Endodermal cell (in vitro differentiated cells): Measurements from ENCODE around the gene ANKMY1. TPM values are rescaled to one million over a fixed set of nuclear protein-coding genes. Genes with fewer than 3 reads are reported as not detected.
A peak's percentile ranks its signal among the peaks of the same experiment; 100 is the strongest.

Source experiments
- DNase-seq: peaks from one replicate; pipeline ENCODE4 v3.0.0-alpha.2; 2017
- H3K27ac ChIP-seq: 2 replicates; pipeline ENCODE4 v1.5.1; 2013; ENCODE audit warnings: mild to moderate bottlenecking, low read depth, low read length, moderate library complexity
- H3K27me3 ChIP-seq: 2 replicates; pipeline ENCODE4 v1.6.1; 2013; ENCODE audit warnings: mild to moderate bottlenecking, low read length, moderate library complexity; ENCODE audit not compliant: insufficient read depth, control insufficient read depth, poor library complexity, severe bottlenecking
- H3K36me3 ChIP-seq: 2 replicates; pipeline ENCODE4 v1.7.0; 2013; ENCODE audit warnings: mild to moderate bottlenecking, low read length, moderate library complexity; ENCODE audit not compliant: control insufficient read depth, insufficient read depth
- H3K4me1 ChIP-seq: one replicate; pipeline ENCODE4 v1.7.0; 2013; ENCODE audit warnings: low read length; ENCODE audit not compliant: control insufficient read depth, insufficient read depth
- H3K4me3 ChIP-seq: 2 replicates; pipeline ENCODE4 v1.5.1; 2013; ENCODE audit warnings: mild to moderate bottlenecking, low read length, moderate library complexity
- H3K9ac ChIP-seq: 2 replicates; pipeline ENCODE4 v1.6.1; 2013; ENCODE audit warnings: mild to moderate bottlenecking, low read length, moderate library complexity; ENCODE audit not compliant: poor library complexity, severe bottlenecking; ENCODE audit errors: extremely low read depth
- H3K9me3 ChIP-seq: 2 replicates; pipeline ENCODE4 v1.6.1; 2013; ENCODE audit warnings: mild to moderate bottlenecking, low read length, moderate library complexity; ENCODE audit not compliant: control insufficient read depth
- H3K27ac Mint-ChIP-seq: 2 replicates; pipeline ENCODE4 v1.8.0; 2020; ENCODE audit warnings: mixed read lengths
- H3K27me3 Mint-ChIP-seq: 2 replicates; pipeline ENCODE4 v1.8.0; 2021; ENCODE audit warnings: mild to moderate bottlenecking, mixed read lengths; ENCODE audit not compliant: insufficient read depth
- H3K36me3 Mint-ChIP-seq: 2 replicates; pipeline ENCODE4 v1.8.0; 2020; ENCODE audit warnings: low read depth, mixed read lengths
- H3K4me1 Mint-ChIP-seq: 2 replicates; pipeline ENCODE4 v1.8.0; 2020; ENCODE audit warnings: mixed read lengths
- H3K4me3 Mint-ChIP-seq: 2 replicates; pipeline ENCODE4 v1.8.0; 2020; ENCODE audit warnings: mild to moderate bottlenecking, moderate library complexity, mixed read lengths
- H3K9me3 Mint-ChIP-seq: 2 replicates; pipeline ENCODE4 v1.8.0; 2020; ENCODE audit warnings: mild to moderate bottlenecking, mixed read lengths
- WGBS, 2 experiments: methylation state at CpG; one replicate each; pipeline versions ENCODE4 v1.1.5 to v1.1.7; 2013; ENCODE audit warnings: missing lambda C conversion rate in 2 of 2, mixed read lengths in 1 of 2; ENCODE audit not compliant: insufficient coverage in 1 of 2, insufficient read length in 1 of 2; 5-methylcytosine and 5-hydroxymethylcytosine counted together
- long read RNA-seq, 4 experiments: library from polyadenylated mRNA in 2 of 4; library from RNA in 1 of 4; library from capped mRNA in 1 of 4; stranded (forward) in 3 of 4; unstranded in 1 of 4; transcript quantifications; one replicate each; pipeline ENCODE4 v2.0.0, GENCODE V29; 2020 to 2021; ENCODE audit warnings: inconsistent platforms in 1 of 4
- polyA plus RNA-seq, 2 experiments: library from polyadenylated mRNA; stranded (reverse); fragments of 50-300 nt; gene quantifications; one replicate each; pipeline ENCODE4 v1.2.3, GENCODE V29; 2013
- total RNA-seq, 2 donors: library from RNA; stranded (reverse); fragmentation: NEBNext Ultra II Directional in 1 of 2; extraction: Animal tissue kit (Norgen Biotek cat#: 25700) in 1 of 2; gene quantifications; 2 replicates in 1 of 2; 3 replicates in 1 of 2; pipeline ENCODE4 v1.2.1, GENCODE V29; 2021
- TF ChIP-seq, protein P1 (sequence below): fragments of 200-600 bp; sonication (generic); conservative IDR thresholded peaks from 2 replicates; pipeline ENCODE4 v1.5.0; 2021; ENCODE audit warnings: antibody characterized with exemption, mild to moderate bottlenecking

The ANKMY1 gene, protein sequence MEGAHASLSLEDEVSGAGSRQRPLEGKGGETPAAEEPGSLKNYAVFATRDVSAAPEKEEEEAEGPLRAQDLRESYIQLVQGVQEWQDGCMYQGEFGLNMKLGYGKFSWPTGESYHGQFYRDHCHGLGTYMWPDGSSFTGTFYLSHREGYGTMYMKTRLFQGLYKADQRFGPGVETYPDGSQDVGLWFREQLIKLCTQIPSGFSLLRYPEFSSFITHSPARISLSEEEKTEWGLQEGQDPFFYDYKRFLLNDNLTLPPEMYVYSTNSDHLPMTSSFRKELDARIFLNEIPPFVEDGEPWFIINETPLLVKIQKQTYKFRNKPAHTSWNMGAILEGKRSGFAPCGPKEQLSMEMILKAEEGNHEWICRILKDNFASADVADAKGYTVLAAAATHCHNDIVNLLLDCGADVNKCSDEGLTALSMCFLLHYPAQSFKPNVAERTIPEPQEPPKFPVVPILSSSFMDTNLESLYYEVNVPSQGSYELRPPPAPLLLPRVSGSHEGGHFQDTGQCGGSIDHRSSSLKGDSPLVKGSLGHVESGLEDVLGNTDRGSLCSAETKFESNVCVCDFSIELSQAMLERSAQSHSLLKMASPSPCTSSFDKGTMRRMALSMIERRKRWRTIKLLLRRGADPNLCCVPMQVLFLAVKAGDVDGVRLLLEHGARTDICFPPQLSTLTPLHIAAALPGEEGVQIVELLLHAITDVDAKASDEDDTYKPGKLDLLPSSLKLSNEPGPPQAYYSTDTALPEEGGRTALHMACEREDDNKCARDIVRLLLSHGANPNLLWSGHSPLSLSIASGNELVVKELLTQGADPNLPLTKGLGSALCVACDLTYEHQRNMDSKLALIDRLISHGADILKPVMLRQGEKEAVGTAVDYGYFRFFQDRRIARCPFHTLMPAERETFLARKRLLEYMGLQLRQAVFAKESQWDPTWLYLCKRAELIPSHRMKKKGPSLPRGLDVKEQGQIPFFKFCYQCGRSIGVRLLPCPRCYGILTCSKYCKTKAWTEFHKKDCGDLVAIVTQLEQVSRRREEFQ
- total RNA-seq = 10 to 100 TPM in 1 of 2 donors, 1 to 10 TPM in 1; 7.4 to 13.3 TPM
- polyA plus RNA-seq (2013, experiment 1 of 2) = 6.2 TPM
- polyA plus RNA-seq (2013, experiment 2 of 2) = 4.8 TPM
- long read RNA-seq, experiment 1, partial matches to known transcripts = 0 of 2 reads
- long read RNA-seq, experiment 1, other reads (novel, unspliced or antisense) = 2 of 2 reads
- long read RNA-seq, experiment 2, transcript ANKMY1-208 (5 exons, 3,304 nt) = major isoform, 5 of 12 reads
- long read RNA-seq, experiment 2, partial matches to known transcripts = 0 of 12 reads
- long read RNA-seq, experiment 2, other reads (novel, unspliced or antisense) = 2 of 12 reads
- long read RNA-seq, experiment 3, partial matches to known transcripts = 1 of 24 reads
- long read RNA-seq, experiment 3, other reads (novel, unspliced or antisense) = 15 of 24 reads
- long read RNA-seq, experiment 4 = 0 reads

DNA sequence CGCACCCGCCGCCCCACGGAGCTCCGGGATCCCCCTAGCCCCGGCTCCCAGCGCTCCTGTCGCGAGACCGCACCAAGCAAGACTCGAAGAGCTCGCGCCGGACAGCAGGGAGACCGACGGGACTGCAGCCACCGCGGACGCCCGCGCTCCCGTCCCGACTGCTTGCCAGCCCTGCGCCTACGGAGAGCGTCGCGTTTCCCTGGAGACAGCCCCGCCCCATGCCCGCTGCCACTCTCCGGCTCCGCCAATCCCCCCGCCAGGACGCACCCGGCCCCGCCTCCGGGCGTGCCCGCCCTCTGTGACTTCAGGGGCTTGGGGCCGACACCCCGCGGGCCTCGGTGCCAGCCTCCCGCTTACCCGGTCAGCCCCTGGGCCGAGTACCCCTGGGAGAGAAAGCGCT is at the start of gene ANKMY1:
TSS of gene ANKMY1 (minus strand) at position 181 of the 400 bp plus-strand sequence. CDS start 653 bp downstream, outside the sequence.
- Histone ChIP-seq H3K4me3 (peak within 1 kb of the TSS; percentile 35), H3K27ac (no peak within 1 kb of the TSS), H3K9ac (no peak within 1 kb of the TSS), H3K36me3 (peaks cover 7% of the 10 kb centered on the region), H3K4me1 (no peaks in the 10 kb centered on the region), H3K9me3 (no peaks in the 10 kb centered on the region), H3K27me3 (no peaks in the 10 kb centered on the region)
- Mint-ChIP-seq H3K36me3 (peaks cover 16% of the 10 kb centered on the region), H3K27me3 (peaks cover 25% of the 10 kb centered on the region), H3K4me1 (peaks cover 9% of the 10 kb centered on the region), H3K9me3 (no peaks in the 10 kb centered on the region), H3K4me3 (peak within 1 kb of the TSS; percentile 24), H3K27ac (no peak within 1 kb of the TSS)
- DNase-seq = peak; percentile 94
- WGBS, 2 experiments = 6 to 13% methylated on average over 21 to 47 of the region's 47 CpGs
- TF ChIP-seq, protein P1, sequence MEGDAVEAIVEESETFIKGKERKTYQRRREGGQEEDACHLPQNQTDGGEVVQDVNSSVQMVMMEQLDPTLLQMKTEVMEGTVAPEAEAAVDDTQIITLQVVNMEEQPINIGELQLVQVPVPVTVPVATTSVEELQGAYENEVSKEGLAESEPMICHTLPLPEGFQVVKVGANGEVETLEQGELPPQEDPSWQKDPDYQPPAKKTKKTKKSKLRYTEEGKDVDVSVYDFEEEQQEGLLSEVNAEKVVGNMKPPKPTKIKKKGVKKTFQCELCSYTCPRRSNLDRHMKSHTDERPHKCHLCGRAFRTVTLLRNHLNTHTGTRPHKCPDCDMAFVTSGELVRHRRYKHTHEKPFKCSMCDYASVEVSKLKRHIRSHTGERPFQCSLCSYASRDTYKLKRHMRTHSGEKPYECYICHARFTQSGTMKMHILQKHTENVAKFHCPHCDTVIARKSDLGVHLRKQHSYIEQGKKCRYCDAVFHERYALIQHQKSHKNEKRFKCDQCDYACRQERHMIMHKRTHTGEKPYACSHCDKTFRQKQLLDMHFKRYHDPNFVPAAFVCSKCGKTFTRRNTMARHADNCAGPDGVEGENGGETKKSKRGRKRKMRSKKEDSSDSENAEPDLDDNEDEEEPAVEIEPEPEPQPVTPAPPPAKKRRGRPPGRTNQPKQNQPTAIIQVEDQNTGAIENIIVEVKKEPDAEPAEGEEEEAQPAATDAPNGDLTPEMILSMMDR = no peak

DNA sequence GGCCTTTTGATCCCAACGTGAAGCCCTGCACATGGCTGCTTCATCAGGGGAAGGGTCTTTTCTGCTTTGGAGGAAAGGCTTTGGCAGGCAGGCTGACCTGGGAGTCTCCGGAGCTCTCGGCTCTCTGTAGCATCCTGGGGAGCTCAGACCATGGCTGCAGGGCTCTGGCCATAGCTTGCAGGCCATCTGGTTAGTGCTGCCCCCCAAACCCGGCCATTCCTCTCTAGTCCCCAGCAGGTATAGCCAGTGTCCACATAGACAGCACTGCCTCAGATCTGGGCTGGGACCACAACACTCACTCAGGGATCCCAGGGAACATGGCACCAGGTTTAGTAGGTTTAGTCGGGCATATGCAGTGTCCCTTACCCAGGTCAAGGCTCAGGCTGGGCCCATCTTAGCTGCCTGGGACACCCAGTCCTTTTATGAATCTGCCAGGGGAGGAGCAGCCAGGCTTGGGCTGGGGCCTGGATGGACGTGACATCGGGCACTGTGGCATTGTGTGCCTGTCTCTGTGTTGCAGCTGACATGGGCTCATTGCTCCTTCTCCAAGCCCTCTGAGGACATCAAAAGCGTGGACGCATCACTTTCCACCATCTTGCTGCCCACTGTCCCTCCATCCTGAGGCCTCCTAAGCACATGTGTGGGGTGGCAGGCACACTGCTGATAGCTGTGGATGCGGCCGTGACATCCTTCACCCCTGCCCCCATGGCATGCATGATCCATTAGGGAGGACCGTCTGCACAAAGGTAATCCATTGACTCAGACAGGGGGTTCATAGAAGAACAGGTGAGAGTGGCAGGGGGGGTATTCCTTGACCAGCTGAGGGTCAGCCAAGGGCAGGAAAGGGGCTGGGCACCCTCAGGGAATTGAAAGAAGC is 48.3 kb upstream of the ANKMY1 start:
- Mint-ChIP-seq H3K27ac (no peak overlapping the region), H3K27me3 (peaks cover 1% of the 10 kb centered on the region), H3K36me3 (peaks cover 5% of the 10 kb centered on the region), H3K4me1 (no peaks in the 10 kb centered on the region), H3K9me3 (no peaks in the 10 kb centered on the region), H3K4me3 (no peak overlapping the region)
- Histone ChIP-seq H3K27me3 (no peaks in the 10 kb centered on the region), H3K4me1 (no peaks in the 10 kb centered on the region), H3K9ac (no peak overlapping the region), H3K36me3 (no peaks in the 10 kb centered on the region), H3K9me3 (no peaks in the 10 kb centered on the region), H3K4me3 (no peak overlapping the region), H3K27ac (no peak overlapping the region)
- TF ChIP-seq, protein P1 = no peak
- 89 to 91% methylated on average over 11 to 12 of the region's 12 CpGs for WGBS, 2 experiments
- no peak for DNase-seq
